Measurements from ENCODE around the gene DAO. TPM values are rescaled to one million over a fixed set of nuclear protein-coding genes. Genes with fewer than 3 reads are reported as not detected.

DAO gene
- polyA plus RNA-seq, 1 of the 3 experiments (the other 2 are of a cell fraction), result not detected

DNA sequence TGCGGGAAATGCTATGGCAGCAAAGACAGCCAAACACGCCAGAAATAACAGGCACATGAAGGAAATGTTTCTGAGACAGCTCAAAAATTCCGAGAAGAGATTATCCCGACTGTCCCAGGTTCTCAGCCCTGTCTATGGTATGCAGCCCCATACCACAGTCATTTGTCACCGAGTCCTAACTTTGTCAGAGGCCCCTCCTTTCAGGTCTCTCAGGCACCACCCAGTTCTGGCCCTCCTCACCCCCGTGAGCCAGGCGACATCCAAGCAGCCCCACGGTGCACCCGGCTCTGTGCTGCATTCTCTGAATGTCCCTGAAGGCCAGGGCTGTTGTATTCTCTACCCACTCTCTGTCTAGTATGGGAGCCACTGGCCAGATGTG lies 46.5 kb upstream of the DAO start:
- peak overlapping the region; percentile 78 for H3K4me2 ChIP-seq
- POLR2A ChIA-PET, result no interaction called here
- peaks cover 37 to 60% of the 10 kb centered on the region in 2 experiments for H3K36me3 ChIP-seq (replicated peaks in 1 of 2; ENCODE audit: control insufficient read depth in 1 of 2, insufficient read depth in 2 of 2, low read length in 1 of 2)
- H2AFZ ChIP-seq (ENCODE audit: low read depth), result no peak overlapping the region
- DNase-seq, result no peak
- CTCF ChIA-PET, result interaction anchor here (1.4 to 1.7 kb wide), 2 partner anchors 14 to 21 kb away, joined by 3 to 5 read pairs; no protein-coding TSS in a partner anchor
- H3K79me2 ChIP-seq (ENCODE audit: insufficient read depth), result peaks cover 80% of the 10 kb centered on the region
- H3K4me1 ChIP-seq (ENCODE audit: control insufficient read depth in 1 of 2, insufficient read depth in 2 of 2, low read depth in 1 of 2, low read length in 1 of 2), result peaks cover 21 to 62% of the 10 kb centered on the region in 2 experiments
- H3K4me3 ChIP-seq (ENCODE audit: low read depth in 2 of 2, low read length in 1 of 2), result peak overlapping the region in 1 of 2 experiments; percentile 24; a peak in 1 of 4 replicates
- 20% methylated on average over 9 of the region's 9 CpGs for WGBS (ENCODE audit: low lambda C conversion rate)
- H3K9ac ChIP-seq, result peak overlapping the region; percentile 95
- TF ChIP-seq TEAD4 (IDR thresholded peaks at IDR 0.05; ENCODE audit: borderline replicate concordance, insufficient read depth) (peak; percentile 66; the same call in 1 of the 2 replicates), EZH2phosphoT487 (IDR thresholded peaks at IDR 0.05; ENCODE audit: borderline replicate concordance, low read depth) (no peak), RXRA (IDR thresholded peaks at IDR 0.05; ENCODE audit: borderline replicate concordance, low read depth) (peak; percentile 25; the same call in 1 of the 2 replicates), JUND (IDR thresholded peaks at IDR 0.05) (peak; percentile 45), FOSL2 (IDR thresholded peaks at IDR 0.05; ENCODE audit: borderline replicate concordance, low read depth) (peak; percentile 47; the same call in 1 of the 2 replicates), SMC3 (IDR thresholded peaks at IDR 0.05; ENCODE audit: low read depth, low read length) (no peak), MEF2A (IDR thresholded peaks at IDR 0.05; ENCODE audit: borderline replicate concordance, low read depth) (0 out of 2 replicates have a peak, but pooled peaks have one; percentile 10), TCF12 (IDR thresholded peaks at IDR 0.05) (peak; percentile 65; the same call in 1 of the 2 replicates), GABPA (IDR thresholded peaks at IDR 0.05; ENCODE audit: low read depth) (no peak), GATA2 (CRISPR knock-in tag; IDR thresholded peaks at IDR 0.05) (no peak), TAF1 (IDR thresholded peaks at IDR 0.05; ENCODE audit: borderline replicate concordance, low read depth, low read length) (peak; percentile 16; the same call in 1 of the 2 replicates), ZBTB33 (IDR thresholded peaks at IDR 0.05; ENCODE audit: borderline replicate concordance, low read depth) (no peak), EP300 (IDR thresholded peaks at IDR 0.05; ENCODE audit: borderline replicate concordance in 1 of 2, low read depth in 1 of 2, low read length in 1 of 2) (peak in 1 of 2 experiments; percentile 37; a peak in 1 of 4 replicates), FOXJ3 (CRISPR knock-in tag; IDR thresholded peaks at IDR 0.05) (no peak), RCOR1 (IDR thresholded peaks at IDR 0.05; ENCODE audit: low read length) (no peak), PBX3 (IDR thresholded peaks at IDR 0.05) (peak; percentile 80), YY1 (IDR thresholded peaks at IDR 0.05; ENCODE audit: low read depth) (no peak), SIN3A (IDR thresholded peaks at IDR 0.05; ENCODE audit: borderline replicate concordance, low read depth, low read length) (0 out of 2 replicates have a peak, but pooled peaks have one; percentile 28)
- TF ChIP-seq, protein P1, sequence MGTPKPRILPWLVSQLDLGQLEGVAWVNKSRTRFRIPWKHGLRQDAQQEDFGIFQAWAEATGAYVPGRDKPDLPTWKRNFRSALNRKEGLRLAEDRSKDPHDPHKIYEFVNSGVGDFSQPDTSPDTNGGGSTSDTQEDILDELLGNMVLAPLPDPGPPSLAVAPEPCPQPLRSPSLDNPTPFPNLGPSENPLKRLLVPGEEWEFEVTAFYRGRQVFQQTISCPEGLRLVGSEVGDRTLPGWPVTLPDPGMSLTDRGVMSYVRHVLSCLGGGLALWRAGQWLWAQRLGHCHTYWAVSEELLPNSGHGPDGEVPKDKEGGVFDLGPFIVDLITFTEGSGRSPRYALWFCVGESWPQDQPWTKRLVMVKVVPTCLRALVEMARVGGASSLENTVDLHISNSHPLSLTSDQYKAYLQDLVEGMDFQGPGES (IDR thresholded peaks at IDR 0.05; ENCODE audit: low read depth, low read length), result no peak
- TF ChIP-seq, protein P2, sequence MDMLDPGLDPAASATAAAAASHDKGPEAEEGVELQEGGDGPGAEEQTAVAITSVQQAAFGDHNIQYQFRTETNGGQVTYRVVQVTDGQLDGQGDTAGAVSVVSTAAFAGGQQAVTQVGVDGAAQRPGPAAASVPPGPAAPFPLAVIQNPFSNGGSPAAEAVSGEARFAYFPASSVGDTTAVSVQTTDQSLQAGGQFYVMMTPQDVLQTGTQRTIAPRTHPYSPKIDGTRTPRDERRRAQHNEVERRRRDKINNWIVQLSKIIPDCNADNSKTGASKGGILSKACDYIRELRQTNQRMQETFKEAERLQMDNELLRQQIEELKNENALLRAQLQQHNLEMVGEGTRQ (IDR thresholded peaks at IDR 0.05; ENCODE audit: borderline replicate concordance, low read depth, low read length), result no peak
- no peaks in the 10 kb centered on the region for H3K9me3 ChIP-seq
- no peaks in the 10 kb centered on the region for H3K9me2 ChIP-seq
- peak overlapping the region; percentile 87 to 100 for H3K27ac ChIP-seq (ENCODE audit: low read depth in 2 of 2, low read length in 1 of 2)
- no peaks in the 10 kb centered on the region for H3K27me3 ChIP-seq (ENCODE audit: insufficient read depth)
- H4K20me1 ChIP-seq (ENCODE audit: insufficient read depth), result no peaks in the 10 kb centered on the region
- peaks cover 61% of the 10 kb centered on the region for H3F3A ChIP-seq (replicated peaks; ENCODE audit: insufficient read depth)
